Keratinocyte (primary cell): Measurements from ENCODE around the gene NFYC. TPM values are rescaled to one million over a fixed set of nuclear protein-coding genes. Genes with fewer than 3 reads are reported as not detected.

Source experiments
- DNase-seq: peaks from one replicate; pipeline ENCODE4 v3.0.0-alpha.2; 2011; ENCODE audit warnings: low read depth, missing footprints, low spot score
- FAIRE-seq: peaks from 2 replicates; lab custom pipeline; 2011; peaks lifted over from hg19 to GRCh38; lab: Jason Lieb, UNC
- H2AFZ ChIP-seq: 2 replicates; pipeline ENCODE4 v1.6.0; 2012; ENCODE audit warnings: low read length, control low read depth, inconsistent platforms; ENCODE audit not compliant: control insufficient read depth
- H3K27ac ChIP-seq: 2 replicates; pipeline ENCODE4 v1.5.1; 2011; ENCODE audit warnings: low read length; ENCODE audit not compliant: control insufficient read depth, insufficient read depth
- H3K27me3 ChIP-seq: 3 replicates; pipeline ENCODE4 v1.6.0; 2011; ENCODE audit warnings: low read length; ENCODE audit not compliant: control insufficient read depth, insufficient read depth; ENCODE audit errors: extremely low read depth
- H3K36me3 ChIP-seq, 2 experiments: 2 replicates in 1 of 2; 3 replicates in 1 of 2; pipeline ENCODE4 v1.5.1; 2011; ENCODE audit warnings: low read length in 2 of 2, mild to moderate bottlenecking in 1 of 2; ENCODE audit not compliant: control insufficient read depth in 2 of 2, insufficient read depth in 2 of 2; ENCODE audit errors: extremely low read depth in 1 of 2
- H3K4me1 ChIP-seq: 3 replicates; pipeline ENCODE4 v1.5.1; 2011; ENCODE audit warnings: low read length; ENCODE audit not compliant: control insufficient read depth, insufficient read depth; ENCODE audit errors: extremely low read depth
- H3K4me2 ChIP-seq: 3 replicates; pipeline ENCODE4 v1.6.0; 2011; ENCODE audit warnings: low read depth, low read length; ENCODE audit not compliant: control insufficient read depth, insufficient read depth; ENCODE audit errors: extremely low read depth
- H3K4me3 ChIP-seq, 3 experiments: fragments of 200-600 bp in 1 of 3; sonication (generic) in 1 of 3; 2 replicates in 2 of 3; 3 replicates in 1 of 3; pipeline ENCODE4 v1.5.1; 2011 to 2016; ENCODE audit warnings: low read length in 3 of 3, mild to moderate bottlenecking in 3 of 3, control low read depth in 2 of 3, inconsistent platforms in 1 of 3, low read depth in 1 of 3, mixed read lengths in 1 of 3, mixed run types in 1 of 3, moderate library complexity in 1 of 3; ENCODE audit not compliant: control insufficient read depth in 2 of 3, insufficient read depth in 2 of 3; ENCODE audit errors: extremely low read depth in 1 of 3
- H3K79me2 ChIP-seq: 2 replicates; pipeline ENCODE4 v1.6.0; 2012; ENCODE audit warnings: low read length; ENCODE audit not compliant: control insufficient read depth, insufficient read depth
- H3K9ac ChIP-seq: 3 replicates; pipeline ENCODE4 v1.6.0; 2011; ENCODE audit warnings: low read length; ENCODE audit not compliant: control insufficient read depth, insufficient read depth; ENCODE audit errors: extremely low read depth
- H3K9me1 ChIP-seq: 3 replicates; pipeline ENCODE4 v1.6.0; 2011; ENCODE audit warnings: low read length; ENCODE audit not compliant: control insufficient read depth, insufficient read depth; ENCODE audit errors: extremely low read depth
- H3K9me3 ChIP-seq: 2 replicates; pipeline ENCODE4 v1.5.1; 2012; ENCODE audit warnings: low read depth, low read length; ENCODE audit not compliant: control insufficient read depth
- H4K20me1 ChIP-seq: 3 replicates; pipeline ENCODE4 v1.6.0; 2011; ENCODE audit warnings: low read length; ENCODE audit not compliant: control insufficient read depth, insufficient read depth; ENCODE audit errors: extremely low read depth
- CTCF ChIP-seq, 3 experiments: IDR thresholded peaks in 1 of 3; conservative IDR thresholded peaks in 1 of 3; optimal IDR thresholded peaks in 1 of 3; 2 replicates in 2 of 3; 3 replicates in 1 of 3; pipeline versions ENCODE3 to v1.5.1; 2011; ENCODE audit warnings: low read length in 3 of 3, mild to moderate bottlenecking in 3 of 3, moderate library complexity in 2 of 3, control low read depth in 1 of 3, inconsistent platforms in 1 of 3; ENCODE audit not compliant: insufficient read depth in 2 of 3; ENCODE audit errors: extremely low read depth in 1 of 3
- EZH2 ChIP-seq: IDR thresholded peaks from one replicate; pipeline ENCODE4 v1.6.1; 2012; ENCODE audit warnings: inconsistent platforms, mild to moderate bottlenecking, low read length, moderate library complexity
- dilution Hi-C: fragments of 300-500 bp; cut with MboI; formaldehyde crosslinking; loops from one replicate; pipeline ENCODE4 v1.7.0; 2020; ENCODE audit warnings: low sequenced_read_pairs; ENCODE audit not compliant: extremely low pct_ligation_motif_present
- polyA plus RNA-seq, 5 experiments: library from polyadenylated mRNA; depleted of rRNA in 3 of 5; stranded (reverse) in 3 of 5; stranded (forward) in 1 of 5; unstranded in 1 of 5; fragments of >200 nt; gene quantifications; 1 replicate in 1 of 5; 2 replicates in 3 of 5; 3 replicates in 1 of 5; pipeline versions ENCODE4 v1.2.1 to v1.2.3, GENCODE V29; 2011 to 2012; ENCODE audit warnings: missing spikeins in 2 of 5, low read depth in 1 of 5, low replicate concordance in 1 of 5

Gene NFYC
- polyA plus RNA-seq, 1 donor (not counting 4 experiments of a cell fraction or from before 2014, with no cell fraction given) = 32.4 TPM

- Histone ChIP-seq H3K4me3 (no peak overlapping the region), H3K9ac (no peak overlapping the region), H3K9me1 (no peaks in the 10 kb centered on the region), H4K20me1 (no peaks in the 10 kb centered on the region), H3K27me3 (no peaks in the 10 kb centered on the region), H3K4me2 (no peak overlapping the region), H3K4me1 (peaks cover 23% of the 10 kb centered on the region), H3K27ac (no peak overlapping the region), H3K79me2 (no peaks in the 10 kb centered on the region), H3K9me3 (no peaks in the 10 kb centered on the region), H2AFZ (no peak overlapping the region), H3K36me3 (peaks cover 9 to 22% of the 10 kb centered on the region in 2 experiments)
- no peak for TF ChIP-seq CTCF (optimal IDR thresholded peaks at IDR 0.05 in 1 of 3, IDR thresholded peaks at IDR 0.05 in 1 of 3, conservative IDR thresholded peaks at IDR 0.05 in 1 of 3; ENCODE audit: extremely low read depth in 1 of 3, insufficient read depth in 2 of 3, low read length in 3 of 3)
- TF ChIP-seq EZH2 = no peak
- DNase-seq = no peak
- dilution Hi-C loops = no loop called here
- FAIRE-seq = no peak
These were observed 80.8 kb downstream of the NFYC start for GRCh38 chr1:40772146-40772955.

DNA sequence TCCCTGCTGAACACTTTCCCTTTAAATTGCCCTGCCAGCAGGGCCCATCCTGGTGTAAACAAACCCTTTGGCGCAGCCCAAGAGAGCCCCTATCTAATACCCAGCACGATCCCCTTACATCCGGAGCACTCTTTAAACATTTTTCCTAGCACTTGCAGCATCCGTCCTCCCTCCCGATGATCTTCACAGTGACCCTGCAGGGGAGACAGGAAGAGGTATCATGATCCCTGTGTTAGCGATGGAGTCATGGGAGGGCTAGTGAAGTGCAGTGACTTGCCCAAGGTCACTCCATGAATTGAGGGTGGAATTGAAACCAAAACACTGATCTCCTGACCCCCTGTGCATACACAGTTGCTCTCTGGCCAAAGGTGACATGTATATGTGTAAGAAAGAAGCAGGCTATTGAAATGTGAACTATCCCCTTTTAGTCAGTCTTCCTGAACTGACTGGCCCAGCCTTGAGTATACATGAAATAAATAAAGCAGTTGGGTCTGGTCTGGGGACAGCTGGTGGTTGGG lies 82.3 kb downstream of the NFYC start:
- no peak overlapping the region for H3K4me2 ChIP-seq
- dilution Hi-C loops = no loop called here
- no peaks in the 10 kb centered on the region for H3K9me1 ChIP-seq
- no peaks in the 10 kb centered on the region for H3K27me3 ChIP-seq
- FAIRE-seq (no peak), DNase-seq (no peak)
- no peak overlapping the region for H3K9ac ChIP-seq
- H4K20me1 ChIP-seq = no peaks in the 10 kb centered on the region
- peaks cover 7 to 14% of the 10 kb centered on the region in 2 experiments for H3K36me3 ChIP-seq
- H3K9me3 ChIP-seq = no peaks in the 10 kb centered on the region
- TF ChIP-seq CTCF (optimal IDR thresholded peaks at IDR 0.05 in 1 of 3, IDR thresholded peaks at IDR 0.05 in 1 of 3, conservative IDR thresholded peaks at IDR 0.05 in 1 of 3; ENCODE audit: extremely low read depth in 1 of 3, insufficient read depth in 2 of 3, low read length in 3 of 3) = no peak
- TF ChIP-seq EZH2 = no peak
- peaks cover 23% of the 10 kb centered on the region for H3K4me1 ChIP-seq
- no peak overlapping the region for H3K27ac ChIP-seq
- H3K4me3 ChIP-seq = no peak overlapping the region
- no peaks in the 10 kb centered on the region for H3K79me2 ChIP-seq
- H2AFZ ChIP-seq = no peak overlapping the region
